ENCODE data around the gene OR2A42.
"Not testable (repeated sequence)": the region's sequence is repeated elsewhere in the genome, so short reads cannot be mapped to it uniquely, and the experiment has no call there.

Gene OR2A42, protein sequence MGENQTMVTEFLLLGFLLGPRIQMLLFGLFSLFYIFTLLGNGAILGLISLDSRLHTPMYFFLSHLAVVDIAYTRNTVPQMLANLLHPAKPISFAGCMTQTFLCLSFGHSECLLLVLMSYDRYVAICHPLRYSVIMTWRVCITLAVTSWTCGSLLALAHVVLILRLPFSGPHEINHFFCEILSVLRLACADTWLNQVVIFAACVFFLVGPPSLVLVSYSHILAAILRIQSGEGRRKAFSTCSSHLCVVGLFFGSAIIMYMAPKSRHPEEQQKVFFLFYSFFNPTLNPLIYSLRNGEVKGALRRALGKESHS

DNA sequence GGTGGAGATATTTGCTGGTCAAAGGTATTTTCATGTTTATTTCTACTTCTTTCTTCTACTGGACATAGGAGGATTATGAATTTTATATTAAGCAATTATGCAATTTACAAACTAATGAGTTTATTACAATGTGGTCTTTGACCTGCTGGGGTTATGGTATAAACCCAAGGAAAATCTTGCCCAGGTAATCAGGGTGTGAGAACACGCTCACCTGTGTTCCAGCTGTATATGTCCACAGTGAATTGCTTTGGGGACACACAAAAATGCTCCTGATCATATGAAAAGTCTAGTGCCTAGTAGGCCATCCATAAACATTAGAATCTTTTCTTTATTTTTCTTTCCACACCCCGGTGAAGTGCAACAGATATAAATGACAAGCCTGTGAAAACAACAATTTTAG, at the start of gene OR2A42:
Gene OR2A42 (minus strand): TSS at position 241 of the 400 bp plus-strand sequence. CDS start 6,762 bp downstream, outside the sequence.
- not testable (repeated sequence) for DNase-seq

DNA sequence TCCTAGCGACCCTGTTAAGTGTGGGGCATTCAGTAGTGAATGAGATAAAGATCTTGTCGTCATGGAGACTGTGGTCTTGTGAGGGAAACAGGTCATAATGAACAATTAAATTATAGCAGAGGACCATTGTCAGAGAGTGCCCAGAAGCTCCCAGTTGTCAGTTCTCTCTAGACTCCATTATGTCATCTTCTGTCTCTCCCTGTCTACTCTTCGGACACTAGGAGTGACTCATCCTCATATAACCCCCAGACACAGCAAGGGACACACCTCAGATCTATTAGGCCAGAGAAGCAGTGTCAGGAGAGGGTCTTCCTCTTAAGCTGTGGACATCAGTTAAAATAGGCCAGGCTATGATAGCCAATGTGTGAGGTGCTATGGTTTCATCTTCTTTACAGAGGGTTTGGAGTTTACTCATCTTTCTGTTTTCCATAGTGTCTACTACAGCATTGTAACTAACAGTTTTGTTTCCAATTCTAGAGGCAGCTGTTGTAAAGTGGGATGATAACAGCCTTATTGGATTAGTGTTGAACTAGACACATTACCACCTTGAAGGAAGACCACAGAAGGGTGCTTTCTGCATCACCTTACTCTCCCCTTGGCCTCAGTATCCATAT, 47.9 kb upstream of the OR2A42 start:
- not testable (repeated sequence) for DNase-seq

DNA sequence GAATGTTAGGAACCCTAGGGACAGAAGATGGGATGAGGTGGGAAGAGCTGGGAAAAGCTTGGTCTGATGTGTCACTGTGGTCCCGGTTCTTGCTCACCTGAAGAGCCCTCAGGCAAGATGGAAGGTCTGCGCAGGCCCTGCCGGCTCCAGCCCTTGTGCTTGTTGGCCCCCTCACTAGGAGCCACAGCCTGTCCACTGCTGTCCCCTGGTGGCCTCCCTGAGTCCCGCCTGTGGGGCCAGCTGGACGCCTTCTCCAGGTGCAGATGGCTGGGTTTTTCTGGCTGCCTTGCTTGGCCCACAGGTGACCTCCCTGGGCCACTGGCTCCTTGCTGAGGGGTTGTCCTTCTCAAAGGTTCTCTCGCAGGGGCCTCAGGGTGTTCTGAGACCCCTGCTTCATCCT, 44.3 kb upstream of the OR2A42 start:
- not testable (repeated sequence) for DNase-seq

DNA sequence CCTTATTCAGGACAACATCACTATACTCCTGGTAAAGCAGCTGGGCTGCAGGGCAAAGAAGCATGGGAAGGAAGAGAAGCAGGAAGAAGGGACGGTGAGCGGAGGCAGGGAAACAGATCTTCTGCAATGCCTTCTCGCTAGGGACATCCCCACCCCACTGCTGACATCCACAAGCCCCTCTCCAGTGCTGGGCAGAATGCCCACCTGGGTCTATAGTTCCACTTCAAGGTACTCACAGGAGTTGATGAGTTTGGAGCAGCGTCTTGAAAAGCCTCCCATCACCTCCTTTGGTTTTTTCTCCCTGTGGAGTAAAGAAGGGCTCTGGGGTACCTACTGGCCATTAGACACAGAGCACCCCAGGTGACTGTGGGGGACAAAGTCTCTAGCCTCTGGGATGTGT, 43.1 kb upstream of the OR2A42 start:
- DNase-seq = not testable (repeated sequence)

- not testable (repeated sequence) for DNase-seq
These were observed 42.6 kb upstream of the OR2A42 start for GRCh38 chr7:144281981-144282380.

GRCh38 chr7:144280010-144280409, 40.6 kb upstream of the OR2A42 start:
- DNase-seq = not testable (repeated sequence)

- DNase-seq = not testable (repeated sequence)
These were observed 35.9 kb upstream of the OR2A42 start for GRCh38 chr7:144275281-144275680.

DNA sequence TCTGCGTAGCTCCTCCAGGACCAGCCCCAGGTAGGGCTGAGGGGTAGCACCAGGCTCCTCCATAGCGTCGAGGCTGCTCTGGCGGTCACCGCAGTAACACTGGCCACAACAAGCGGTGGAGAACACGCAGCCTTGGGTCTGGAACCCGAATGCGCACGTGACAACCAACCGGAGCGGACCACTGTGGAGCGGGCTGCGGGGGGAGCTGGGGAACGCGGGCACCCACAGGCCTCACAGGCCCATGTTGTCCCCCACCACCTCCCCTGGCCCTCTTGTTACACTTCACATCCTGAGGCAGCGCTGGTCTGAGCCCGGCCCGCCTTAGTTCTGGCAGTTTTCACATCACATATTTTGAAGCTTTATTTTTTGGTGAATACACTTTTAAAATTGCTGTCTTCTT, 29.8 kb upstream of the OR2A42 start, which contains the start of gene CTAGE8:
Gene CTAGE8 (minus strand): TSS at position 101 of the 400 bp plus-strand sequence. CDS start 38 bp downstream, at position 63.
- DNase-seq = not testable (repeated sequence)

GRCh38 chr7:144264692-144265091, 25.3 kb upstream of the OR2A42 start, which contains the start of gene OR2A7:
Gene OR2A7, minus strand, starts transcription at chr7:144264792. Its CDS starts 5,164 bp downstream, at chr7:144259628.
- DNase-seq = not testable (repeated sequence)

DNA sequence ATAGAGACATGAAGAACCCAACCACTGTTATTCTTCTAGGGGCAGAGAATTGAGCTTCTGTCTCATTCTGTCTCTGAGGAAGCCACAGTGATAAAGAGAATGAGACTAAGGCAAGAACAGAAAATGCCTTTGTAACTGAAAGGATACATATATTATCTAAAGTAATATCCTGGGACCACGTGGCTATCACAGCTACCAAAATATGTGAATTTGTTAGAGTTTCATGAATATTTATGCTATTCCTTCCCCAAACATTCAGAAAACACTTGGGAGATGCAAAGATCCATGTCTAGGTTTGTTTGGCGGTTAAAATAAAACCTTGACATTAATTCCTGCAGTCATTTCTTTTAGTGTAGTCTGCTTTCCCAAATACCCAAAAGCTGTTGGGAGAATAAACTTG, 22.7 kb upstream of the OR2A42 start:
- DNase-seq = not testable (repeated sequence)

- not testable (repeated sequence) for DNase-seq
These were observed 19.7 kb upstream of the OR2A42 start for GRCh38 chr7:144259067-144259466.

DNA sequence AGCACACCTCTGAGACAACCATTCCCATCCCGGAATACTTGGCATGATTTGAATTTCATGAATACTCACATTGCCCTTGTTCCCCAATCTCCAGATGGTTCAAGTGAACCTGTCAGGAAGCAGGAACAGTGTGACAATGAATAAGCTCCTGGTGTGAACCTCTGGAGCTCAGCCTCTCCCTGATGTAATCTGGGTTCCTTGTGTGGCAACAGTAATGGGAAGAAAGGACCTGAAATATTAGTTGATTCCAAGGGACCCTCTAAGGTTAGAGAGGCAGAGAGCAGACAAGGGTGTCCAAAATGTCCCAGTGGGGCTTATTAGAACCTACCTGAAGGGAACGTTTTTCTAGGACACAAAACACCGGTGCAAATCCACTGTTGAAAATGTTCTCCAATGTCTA, 16.7 kb upstream of the OR2A42 start:
- no peak for DNase-seq

GRCh38 chr7:144255471-144255897, 16.1 kb upstream of the OR2A42 start:
- no peak for DNase-seq

- not testable (repeated sequence) for DNase-seq
These were observed 12.9 kb upstream of the OR2A42 start for GRCh38 chr7:144252307-144252706.

DNA sequence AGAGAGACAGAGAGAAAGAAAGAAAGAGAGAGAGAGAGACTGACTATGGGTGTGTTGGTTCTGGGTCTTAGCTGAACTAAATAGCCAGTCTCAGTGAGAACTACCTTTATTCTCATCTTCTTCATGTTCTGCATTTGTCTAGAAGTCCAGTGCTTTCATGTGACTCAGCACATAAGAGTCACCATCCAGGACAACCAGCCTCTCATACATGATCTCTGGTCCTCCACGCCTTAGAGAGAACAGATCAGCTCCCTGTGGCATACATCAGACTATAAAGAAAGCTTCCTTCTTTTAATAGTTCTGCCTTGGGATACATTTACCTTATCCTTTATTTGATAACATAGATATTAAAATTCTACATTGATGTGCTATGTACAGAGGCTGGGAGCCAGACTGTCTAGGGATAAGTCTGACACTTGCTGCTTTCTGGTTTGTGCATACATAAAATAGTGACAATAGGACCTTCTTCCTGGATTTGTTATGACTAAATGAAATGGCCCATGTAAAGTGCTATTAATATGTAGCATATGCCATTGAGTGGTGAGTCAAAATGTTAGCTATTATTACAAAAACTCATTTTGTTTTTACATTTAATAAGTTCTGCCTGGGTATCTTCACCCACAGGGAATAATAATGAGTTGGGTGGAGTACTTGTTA, 8.4 kb upstream of the OR2A42 start:
- not testable (repeated sequence) for DNase-seq

DNA sequence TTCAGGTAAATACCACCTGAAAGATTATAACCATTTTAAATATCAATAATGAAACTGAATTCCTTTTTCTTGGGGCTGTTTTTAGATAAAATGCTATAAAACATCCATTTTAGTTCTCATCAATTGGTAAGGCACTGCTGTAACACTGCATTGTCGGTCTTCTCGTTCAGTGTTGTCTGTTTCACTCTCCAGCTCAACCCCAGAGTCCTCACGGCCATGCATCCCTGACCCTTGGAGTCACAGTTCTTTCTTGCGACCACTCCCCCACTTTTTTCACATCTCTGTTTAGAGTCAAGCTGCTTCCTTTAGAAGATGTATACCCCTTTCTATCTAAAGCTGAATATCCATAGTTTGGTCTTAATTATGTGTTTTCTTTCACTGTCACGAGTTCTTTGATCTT, 7.6 kb upstream of the OR2A42 start:
- DNase-seq = not testable (repeated sequence)

DNA sequence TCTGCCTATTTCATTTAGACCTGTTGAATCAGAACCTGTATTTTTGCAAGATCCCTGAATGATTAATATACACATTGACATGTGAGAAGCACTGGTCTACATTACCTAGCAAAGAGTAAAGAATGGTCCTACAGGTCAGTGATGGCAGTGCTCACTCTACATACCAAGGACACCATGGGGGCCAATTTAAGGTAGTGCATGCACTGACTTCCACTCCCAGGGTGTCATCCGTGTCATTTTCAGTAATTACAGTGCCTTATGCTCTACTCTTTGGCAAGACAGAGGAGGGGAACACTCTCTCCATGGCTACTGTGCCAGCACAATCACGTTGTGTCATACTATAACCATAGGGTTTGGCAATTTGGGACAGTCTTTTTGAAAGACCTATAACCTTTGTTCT, 6.0 kb upstream of the OR2A42 start:
- DNase-seq = not testable (repeated sequence)

DNA sequence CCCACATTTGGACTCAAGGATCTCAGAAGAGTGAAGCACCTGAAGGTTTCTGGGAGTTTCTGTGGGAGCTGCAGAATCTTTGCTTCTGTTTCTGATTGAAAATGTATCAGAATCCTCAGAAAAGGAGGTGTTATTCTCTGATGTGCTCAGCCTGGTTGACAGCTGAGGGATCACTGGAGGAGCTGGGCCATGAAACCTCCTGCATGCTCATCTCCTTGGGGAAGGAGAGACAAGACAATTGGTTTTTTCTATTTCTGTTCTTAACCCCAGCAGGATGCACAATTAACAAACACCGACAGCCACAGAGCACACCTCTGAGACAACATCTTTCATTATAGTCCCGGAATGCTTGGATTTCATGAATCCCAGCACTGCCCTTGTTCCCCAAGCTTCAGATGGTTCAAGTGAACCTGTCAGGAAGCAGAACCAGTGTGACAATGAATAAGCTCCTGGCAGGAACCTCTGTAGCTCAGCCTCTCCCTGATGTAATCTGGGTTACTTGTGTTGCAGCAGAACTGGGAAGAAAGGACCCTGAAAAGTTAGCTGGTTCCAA, 799 bp downstream of the OR2A42 start:
- not testable (repeated sequence) for DNase-seq

- DNase-seq = not testable (repeated sequence)
These were observed 6.4 kb downstream of the OR2A42 start for GRCh38 chr7:144233039-144233438.

- not testable (repeated sequence) for DNase-seq
These were observed 8.4 kb downstream of the OR2A42 start for GRCh38 chr7:144231027-144231426.

DNA sequence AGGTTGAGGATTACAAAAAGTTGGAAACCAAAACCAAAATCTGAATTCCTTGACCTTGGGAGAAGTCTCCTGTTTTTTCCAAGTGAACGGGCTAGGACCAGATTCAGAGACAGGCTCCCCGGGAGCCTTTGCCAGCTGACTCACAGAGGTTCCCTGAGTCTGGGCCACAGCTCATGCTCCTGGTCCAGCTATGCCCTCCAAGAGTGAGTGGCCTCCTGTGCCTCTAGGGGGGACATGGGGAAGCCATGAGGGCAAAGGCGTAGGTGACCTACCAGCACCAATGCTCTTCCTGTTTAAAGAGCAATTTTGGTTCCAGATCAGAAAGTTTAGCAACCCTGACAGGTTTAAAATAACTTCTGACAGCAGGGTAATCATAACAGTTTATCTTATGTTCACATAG, 10.6 kb downstream of the OR2A42 start:
- DNase-seq = not testable (repeated sequence)

- DNase-seq = not testable (repeated sequence)
These were observed 12.5 kb downstream of the OR2A42 start for GRCh38 chr7:144226866-144227265.

- DNase-seq = not testable (repeated sequence)
These were observed 15.7 kb downstream of the OR2A42 start for GRCh38 chr7:144223675-144224074.

Measured in stimulated activated CD4-positive, alpha-beta T cell treated with anti-CD3 and anti-CD28 coated beads, Interleukin-4, amount 100 ng/mL, for 24 hours (primary cell).